Ishikawa (cell line): Measurements from ENCODE around the gene OSCP1.

ENCODE experiments used
- EGR1 ChIP-seq: IDR thresholded peaks from 2 replicates; pipeline ENCODE4 v1.6.1; 2012
- EP300 ChIP-seq: IDR thresholded peaks from 2 replicates; pipeline ENCODE4 v1.6.1; 2012; ENCODE audit warnings: borderline replicate concordance
- RAD21 ChIP-seq: IDR thresholded peaks from 2 replicates; pipeline ENCODE4 v1.6.1; 2012; ENCODE audit warnings: low read depth
- TAF1 ChIP-seq: IDR thresholded peaks from 2 replicates; pipeline ENCODE4 v1.6.1; 2012; ENCODE audit warnings: low read depth, mild to moderate bottlenecking
- YY1 ChIP-seq: IDR thresholded peaks from 2 replicates; pipeline ENCODE4 v1.6.1; 2012; ENCODE audit warnings: low read depth
- TF ChIP-seq, protein P1 (sequence below): IDR thresholded peaks from 2 replicates; pipeline ENCODE4 v1.6.1; 2012; ENCODE audit warnings: low read depth, mild to moderate bottlenecking

DNA sequence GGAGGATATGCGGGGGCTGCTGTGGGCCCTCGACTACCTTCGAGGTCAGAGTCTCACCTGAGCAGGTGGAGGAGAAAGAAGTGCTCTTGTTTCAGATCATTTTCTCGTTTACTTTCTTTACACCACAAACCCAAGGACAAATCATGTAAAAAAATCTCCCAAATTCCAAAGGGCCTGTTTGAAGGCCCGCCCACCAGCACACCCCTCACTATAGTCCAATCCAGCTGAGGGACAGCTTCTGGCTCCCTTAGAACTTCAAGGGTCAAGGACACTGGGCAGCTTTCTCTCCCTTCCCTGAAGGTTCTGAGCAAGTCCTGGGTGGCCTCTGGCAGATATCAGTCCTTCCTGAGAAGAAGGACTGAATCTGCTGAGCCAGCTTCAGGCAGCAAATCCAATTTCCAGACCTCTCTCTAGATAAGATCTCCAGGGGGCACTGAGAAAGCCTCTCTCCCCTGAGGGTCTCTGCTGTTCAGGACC is 70.1 kb downstream of the OSCP1 start:
- TF ChIP-seq TAF1 (no peak), EGR1 (no peak), EP300 (no peak), YY1 (no peak), RAD21 (no peak)
- TF ChIP-seq, protein P1, sequence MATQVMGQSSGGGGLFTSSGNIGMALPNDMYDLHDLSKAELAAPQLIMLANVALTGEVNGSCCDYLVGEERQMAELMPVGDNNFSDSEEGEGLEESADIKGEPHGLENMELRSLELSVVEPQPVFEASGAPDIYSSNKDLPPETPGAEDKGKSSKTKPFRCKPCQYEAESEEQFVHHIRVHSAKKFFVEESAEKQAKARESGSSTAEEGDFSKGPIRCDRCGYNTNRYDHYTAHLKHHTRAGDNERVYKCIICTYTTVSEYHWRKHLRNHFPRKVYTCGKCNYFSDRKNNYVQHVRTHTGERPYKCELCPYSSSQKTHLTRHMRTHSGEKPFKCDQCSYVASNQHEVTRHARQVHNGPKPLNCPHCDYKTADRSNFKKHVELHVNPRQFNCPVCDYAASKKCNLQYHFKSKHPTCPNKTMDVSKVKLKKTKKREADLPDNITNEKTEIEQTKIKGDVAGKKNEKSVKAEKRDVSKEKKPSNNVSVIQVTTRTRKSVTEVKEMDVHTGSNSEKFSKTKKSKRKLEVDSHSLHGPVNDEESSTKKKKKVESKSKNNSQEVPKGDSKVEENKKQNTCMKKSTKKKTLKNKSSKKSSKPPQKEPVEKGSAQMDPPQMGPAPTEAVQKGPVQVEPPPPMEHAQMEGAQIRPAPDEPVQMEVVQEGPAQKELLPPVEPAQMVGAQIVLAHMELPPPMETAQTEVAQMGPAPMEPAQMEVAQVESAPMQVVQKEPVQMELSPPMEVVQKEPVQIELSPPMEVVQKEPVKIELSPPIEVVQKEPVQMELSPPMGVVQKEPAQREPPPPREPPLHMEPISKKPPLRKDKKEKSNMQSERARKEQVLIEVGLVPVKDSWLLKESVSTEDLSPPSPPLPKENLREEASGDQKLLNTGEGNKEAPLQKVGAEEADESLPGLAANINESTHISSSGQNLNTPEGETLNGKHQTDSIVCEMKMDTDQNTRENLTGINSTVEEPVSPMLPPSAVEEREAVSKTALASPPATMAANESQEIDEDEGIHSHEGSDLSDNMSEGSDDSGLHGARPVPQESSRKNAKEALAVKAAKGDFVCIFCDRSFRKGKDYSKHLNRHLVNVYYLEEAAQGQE = no peak
